A549 treated with dexamethasone at 1 μM for 4 hours (cell line): ENCODE results near the gene ZNF225. TPM values are rescaled to one million over a fixed set of nuclear protein-coding genes. Genes with fewer than 3 reads are reported as not detected.

Experiments used
- total RNA-seq: library from RNA; stranded (reverse); fragments of 200-300 nt; extraction: Qiagen RNA extraction; gene quantifications from 5 replicates; pipeline ENCODE4 v1.2.3, GENCODE V29; 2022

ZNF225 gene
- total RNA-seq, result 2.6 to 3.6 TPM (median 3.1 TPM) in 5 replicates

GRCh38 chr19:44113138-44113783 lies at the start of gene ZNF225:
TSS of gene ZNF225 (plus strand) at chr19:44113399. CDS start at chr19:44115828, 2,429 bp downstream.

GRCh38 chr19:44071824-44072542 lies 41.2 kb upstream of the ZNF225 start, which contains the start of gene ZNF284:
TSS of gene ZNF284 (plus strand) at chr19:44072159. CDS start at chr19:44076390, 4,231 bp downstream.

GRCh38 chr19:44093931-44094765 lies 19.1 kb upstream of the ZNF225 start, which contains the start of gene ZNF224:
TSS of gene ZNF224 (plus strand) at chr19:44094361. CDS start at chr19:44097874, 3,513 bp downstream.

GRCh38 chr19:44141191-44142058 lies 28.2 kb downstream of the ZNF225 start, which contains the start of gene ZNF234:
TSS of gene ZNF234 (plus strand) at chr19:44141554. CDS start at chr19:44144633, 3,079 bp downstream.

GRCh38 chr19:44164673-44165512 lies 51.7 kb downstream of the ZNF225 start, which contains the start of gene ZNF226:
TSS of gene ZNF226 (plus strand) at chr19:44165100. CDS start at chr19:44170081, 4,981 bp downstream.

Other genes starting within 250 kb of the ZNF225 start
- 0.16 to 0.34 TPM (median 0.33 TPM) in 5 replicates for gene ZNF404, start 229.4 kb upstream of the ZNF225 start, total RNA-seq
- 9.1 to 12.0 TPM (median 10.8 TPM) in 5 replicates for gene ZNF45, start 178.1 kb upstream of the ZNF225 start, total RNA-seq
- 0.38 to 0.77 TPM (median 0.64 TPM) in 5 replicates for gene ZNF221, start 162.2 kb upstream of the ZNF225 start, total RNA-seq
- 2.5 to 4.0 TPM (median 3.0 TPM) in 5 replicates for gene ZNF155, start 129.2 kb upstream of the ZNF225 start, total RNA-seq
- gene ZNF230, start 110.4 kb upstream of the ZNF225 start, total RNA-seq, result 2.2 to 3.2 TPM (median 2.6 TPM) in 5 replicates
- 3.1 to 3.9 TPM (median 3.6 TPM) in 5 replicates for gene ZNF222, start 88.0 kb upstream of the ZNF225 start, total RNA-seq
- 1.8 to 3.5 TPM (median 2.4 TPM) in 5 replicates for gene ZNF223, start 61.4 kb upstream of the ZNF225 start, total RNA-seq
- gene ZNF284, start 41.2 kb upstream of the ZNF225 start, total RNA-seq, result 0.26 to 0.59 TPM (median 0.53 TPM) in 5 replicates
- gene ZNF224, start 19.0 kb upstream of the ZNF225 start, total RNA-seq, result 7.4 to 10.9 TPM (median 8.5 TPM) in 5 replicates
- gene ZNF234, start 28.2 kb downstream of the ZNF225 start, total RNA-seq, result 1.5 to 2.8 TPM (median 2.0 TPM) in 5 replicates
- 18.8 to 21.0 TPM (median 20.0 TPM) in 5 replicates for gene ZNF226, start 51.7 kb downstream of the ZNF225 start, total RNA-seq
- 9.2 to 12.3 TPM (median 10.4 TPM) in 5 replicates for gene ZNF227, start 99.1 kb downstream of the ZNF225 start, total RNA-seq
- 0.43 to 0.63 TPM (median 0.55 TPM) in 5 replicates for gene ZNF233, start 146.5 kb downstream of the ZNF225 start, total RNA-seq
- 2.8 to 3.4 TPM (median 3.0 TPM) in 5 replicates for gene ZNF235, start 191.6 kb downstream of the ZNF225 start, total RNA-seq
- gene ZNF112, start 243.3 kb downstream of the ZNF225 start, total RNA-seq, result 1.3 to 2.6 TPM (median 1.9 TPM) in 5 replicates